HFFc6 (cell line): ENCODE measurements around the gene MS4A18. TPM values are rescaled to one million over a fixed set of nuclear protein-coding genes. Genes with fewer than 3 reads are reported as not detected.

Experiments
- DNase-seq: peaks from one replicate; pipeline ENCODE4 v3.0.0-alpha.2; 2018
- H3K27ac Mint-ChIP-seq: 2 replicates; pipeline ENCODE4 v1.8.0; 2020; ENCODE audit warnings: mild to moderate bottlenecking, mixed read lengths
- H3K27me3 Mint-ChIP-seq: 2 replicates; pipeline ENCODE4 v1.8.0; 2021; ENCODE audit warnings: mild to moderate bottlenecking, moderate library complexity, mixed read lengths; ENCODE audit not compliant: insufficient read depth
- H3K36me3 Mint-ChIP-seq: 2 replicates; pipeline ENCODE4 v1.8.0; 2021; ENCODE audit warnings: low read depth, mixed read lengths
- H3K4me1 Mint-ChIP-seq: 2 replicates; pipeline ENCODE4 v1.8.0; 2020; ENCODE audit warnings: low read depth, mixed read lengths
- H3K4me3 Mint-ChIP-seq: 2 replicates; pipeline ENCODE4 v1.8.0; 2020; ENCODE audit warnings: mild to moderate bottlenecking, moderate library complexity, mixed read lengths
- H3K9me3 Mint-ChIP-seq: 2 replicates; pipeline ENCODE4 v1.8.0; 2020; ENCODE audit warnings: mild to moderate bottlenecking, mixed read lengths
- total RNA-seq, 6 experiments: library from RNA; stranded (reverse); fragmentation: NEBNext Ultra II Directional; extraction: Animal tissue kit (Norgen Biotek cat#: 25700); gene quantifications; 2 replicates in 1 of 6; 3 replicates in 5 of 6; pipeline ENCODE4 v1.2.3, GENCODE V29; 2021
- TF ChIP-seq, protein P1 (sequence below): fragments of 200-600 bp; sonication (generic); IDR thresholded peaks from 2 replicates; pipeline ENCODE4 v1.5.0; 2021; ENCODE audit warnings: antibody characterized with exemption, mild to moderate bottlenecking

The MS4A18 gene
- total RNA-seq, 6 experiments from 2014 or later, result not detected

DNA sequence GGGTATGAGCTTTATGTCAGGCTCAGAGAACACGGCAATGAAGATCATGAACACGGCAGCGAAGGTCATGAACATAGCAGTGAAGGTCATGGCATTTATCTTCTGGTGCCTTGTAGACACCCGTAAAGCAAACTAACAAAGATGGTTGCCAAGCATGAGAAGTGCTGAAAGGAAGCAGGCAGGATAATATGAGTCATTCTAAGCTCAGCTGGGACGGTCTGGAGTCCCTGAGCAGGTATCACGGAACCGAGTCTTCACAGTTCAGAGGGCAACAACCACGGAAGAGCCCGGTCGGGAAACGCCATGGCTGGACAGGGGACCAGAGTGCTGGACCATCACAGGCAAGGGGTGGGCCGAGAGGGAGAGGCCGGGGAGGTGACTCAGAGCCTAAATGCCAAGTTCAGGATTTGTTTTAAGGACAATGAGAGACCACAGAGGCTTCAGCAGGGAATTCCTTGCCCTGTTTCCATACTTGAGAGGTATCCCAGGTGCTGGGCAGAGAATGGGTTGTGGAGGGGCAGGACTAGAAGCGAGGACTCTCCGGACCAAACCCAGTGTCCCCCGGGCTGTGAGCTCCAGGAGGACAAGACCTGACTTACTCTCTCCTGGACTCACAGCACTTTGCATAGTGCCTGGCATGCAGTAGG lies 47.5 kb downstream of the MS4A18 start:
- Mint-ChIP-seq H3K4me1 (peaks cover 23% of the 10 kb centered on the region), H3K4me3 (no peak overlapping the region), H3K9me3 (no peaks in the 10 kb centered on the region), H3K27ac (no peak overlapping the region), H3K36me3 (no peaks in the 10 kb centered on the region), H3K27me3 (peaks cover 20% of the 10 kb centered on the region)
- no peak for DNase-seq
- TF ChIP-seq, protein P1, sequence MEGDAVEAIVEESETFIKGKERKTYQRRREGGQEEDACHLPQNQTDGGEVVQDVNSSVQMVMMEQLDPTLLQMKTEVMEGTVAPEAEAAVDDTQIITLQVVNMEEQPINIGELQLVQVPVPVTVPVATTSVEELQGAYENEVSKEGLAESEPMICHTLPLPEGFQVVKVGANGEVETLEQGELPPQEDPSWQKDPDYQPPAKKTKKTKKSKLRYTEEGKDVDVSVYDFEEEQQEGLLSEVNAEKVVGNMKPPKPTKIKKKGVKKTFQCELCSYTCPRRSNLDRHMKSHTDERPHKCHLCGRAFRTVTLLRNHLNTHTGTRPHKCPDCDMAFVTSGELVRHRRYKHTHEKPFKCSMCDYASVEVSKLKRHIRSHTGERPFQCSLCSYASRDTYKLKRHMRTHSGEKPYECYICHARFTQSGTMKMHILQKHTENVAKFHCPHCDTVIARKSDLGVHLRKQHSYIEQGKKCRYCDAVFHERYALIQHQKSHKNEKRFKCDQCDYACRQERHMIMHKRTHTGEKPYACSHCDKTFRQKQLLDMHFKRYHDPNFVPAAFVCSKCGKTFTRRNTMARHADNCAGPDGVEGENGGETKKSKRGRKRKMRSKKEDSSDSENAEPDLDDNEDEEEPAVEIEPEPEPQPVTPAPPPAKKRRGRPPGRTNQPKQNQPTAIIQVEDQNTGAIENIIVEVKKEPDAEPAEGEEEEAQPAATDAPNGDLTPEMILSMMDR, result no peak

DNA sequence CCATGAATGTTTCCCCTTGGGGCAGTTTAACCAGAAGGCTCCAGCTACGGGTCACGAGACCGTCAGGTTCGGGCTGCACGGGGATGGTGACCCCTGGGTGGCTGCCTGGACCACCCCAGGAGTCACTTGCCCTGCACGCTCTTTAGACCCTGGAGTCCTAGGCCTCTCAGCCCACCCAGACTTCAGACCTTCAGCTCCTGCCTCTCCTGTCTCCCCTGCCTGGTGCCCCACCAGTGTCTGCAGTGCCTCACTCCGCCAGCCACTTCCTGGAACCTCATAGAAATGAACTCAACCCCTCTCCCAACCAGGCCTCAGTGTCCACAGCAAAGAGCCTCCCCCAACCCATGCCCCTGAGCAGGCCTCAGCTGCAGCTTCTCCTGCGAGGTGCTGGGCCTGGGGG lies 48.1 kb downstream of the MS4A18 start:
- peaks cover 30% of the 10 kb centered on the region for H3K4me1 Mint-ChIP-seq
- no peak overlapping the region for H3K4me3 Mint-ChIP-seq
- no peak overlapping the region for H3K27ac Mint-ChIP-seq
- peaks cover 19% of the 10 kb centered on the region for H3K27me3 Mint-ChIP-seq
- no peak for DNase-seq
- H3K36me3 Mint-ChIP-seq, result no peaks in the 10 kb centered on the region
- TF ChIP-seq, protein P1, result no peak
- no peaks in the 10 kb centered on the region for H3K9me3 Mint-ChIP-seq

DNA sequence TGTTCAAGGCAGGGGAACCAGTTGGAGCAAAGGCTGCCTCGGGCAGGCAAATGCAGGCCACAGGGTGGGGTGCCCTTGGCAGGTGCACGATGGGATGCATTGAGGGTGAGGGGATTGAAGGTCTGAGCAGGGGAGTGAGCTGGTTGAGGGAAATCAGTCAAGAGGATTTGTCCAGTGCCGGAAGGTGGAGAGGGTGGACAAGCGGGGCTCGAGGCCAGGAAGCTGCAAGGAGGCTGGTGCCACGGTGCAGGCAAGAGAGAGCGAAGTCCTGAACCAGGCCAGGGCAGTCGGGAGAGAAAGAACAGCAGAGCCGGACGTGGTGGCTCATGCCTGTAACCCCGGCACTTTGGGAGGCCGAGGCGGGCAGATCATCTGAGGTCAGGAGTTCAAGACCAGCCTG lies 50.2 kb downstream of the MS4A18 start:
- H3K27me3 Mint-ChIP-seq, result peaks cover 15% of the 10 kb centered on the region
- TF ChIP-seq, protein P1, result no peak
- no peaks in the 10 kb centered on the region for H3K36me3 Mint-ChIP-seq
- no peak overlapping the region for H3K4me3 Mint-ChIP-seq
- H3K9me3 Mint-ChIP-seq, result no peaks in the 10 kb centered on the region
- DNase-seq, result no peak
- H3K27ac Mint-ChIP-seq, result no peak overlapping the region; the same call in 1 of the 2 replicates
- peaks cover 34% of the 10 kb centered on the region for H3K4me1 Mint-ChIP-seq

GRCh38 chr11:60775420-60775961 lies 51.0 kb downstream of the MS4A18 start:
- TF ChIP-seq, protein P1, result peak; percentile 96
- peak; percentile 86 for DNase-seq
- Mint-ChIP-seq H3K36me3 (no peaks in the 10 kb centered on the region), H3K4me1 (peaks cover 34% of the 10 kb centered on the region), H3K27me3 (peaks cover 12% of the 10 kb centered on the region), H3K4me3 (no peak overlapping the region), H3K9me3 (no peaks in the 10 kb centered on the region), H3K27ac (peak overlapping the region; percentile 17; the same call in 1 of the 2 replicates)

- no peak overlapping the region for H3K27ac Mint-ChIP-seq
- no peak overlapping the region for H3K4me3 Mint-ChIP-seq
- peaks cover 12% of the 10 kb centered on the region for H3K27me3 Mint-ChIP-seq
- H3K36me3 Mint-ChIP-seq, result no peaks in the 10 kb centered on the region
- TF ChIP-seq, protein P1, result no peak
- H3K4me1 Mint-ChIP-seq, result peaks cover 34% of the 10 kb centered on the region
- H3K9me3 Mint-ChIP-seq, result no peaks in the 10 kb centered on the region
- DNase-seq, result no peak
These were observed 51.6 kb downstream of the MS4A18 start for GRCh38 chr11:60776167-60776566.
